ENCODE results near the gene PACSIN2. TPM values are rescaled to one million over a fixed set of nuclear protein-coding genes. Genes with fewer than 3 reads are reported as not detected.
A peak's percentile ranks its signal among the peaks of the same experiment; 100 is the strongest.

Gene PACSIN2
- total and polyA plus RNA-seq, 2 of the 13 experiments (the other 11 are each of a cell fraction or from before 2014, with no cell fraction given), result 54.1 to 68.8 TPM

- no peak for TF ChIP-seq DPF2 (CRISPR knock-in tag; IDR thresholded peaks at IDR 0.05; ENCODE audit: borderline replicate concordance, low read depth)
- TF ChIP-seq FLYWCH1 (CRISPR knock-in tag; IDR thresholded peaks at IDR 0.05), result no peak
- peak; percentile 88 for TF ChIP-seq HOXA5 (CRISPR knock-in tag; IDR thresholded peaks at IDR 0.05)
- TF ChIP-seq PAXIP1 (CRISPR knock-in tag; conservative IDR thresholded peaks at IDR 0.05), result 0 out of 2 replicates have a peak, but pooled peaks have one; percentile 25
- peak; percentile 30 for TF ChIP-seq TBL1XR1 (IDR thresholded peaks at IDR 0.05; ENCODE audit: borderline replicate concordance, low read length, partially characterized antibody)
- 0 out of 2 replicates have a peak, but pooled peaks have one; percentile 45 for TF ChIP-seq IRF2 (CRISPR knock-in tag; IDR thresholded peaks at IDR 0.05)
- peak; percentile 78; the same call in 1 of the 2 replicates for TF ChIP-seq TSC22D2 (CRISPR knock-in tag; IDR thresholded peaks at IDR 0.05; ENCODE audit: borderline replicate concordance)
- TF ChIP-seq ERF (CRISPR knock-in tag; IDR thresholded peaks at IDR 0.05), result peak; percentile 93
- TF ChIP-seq ZNF777 (CRISPR knock-in tag; IDR thresholded peaks at IDR 0.05), result peak; percentile 11; the same call in 1 of the 2 replicates
- TF ChIP-seq GZF1 (CRISPR knock-in tag; IDR thresholded peaks at IDR 0.05), result peak; percentile 69; the same call in 1 of the 2 replicates
- peak; percentile 97 for TF ChIP-seq NFYB (CRISPR knock-in tag; IDR thresholded peaks at IDR 0.05)
- peak; percentile 56; the same call in 1 of the 2 replicates for TF ChIP-seq HOXD1 (CRISPR knock-in tag; IDR thresholded peaks at IDR 0.05)
- TF ChIP-seq ZNF10 (CRISPR knock-in tag; IDR thresholded peaks at IDR 0.05; ENCODE audit: borderline replicate concordance, low read depth), result no peak
- TF ChIP-seq ZNF280B (CRISPR knock-in tag; IDR thresholded peaks at IDR 0.05; ENCODE audit: borderline replicate concordance), result peak; percentile 57; the same call in 1 of the 2 replicates
- no peak; the same call in 1 of the 2 replicates for TF ChIP-seq ZHX1 (CRISPR knock-in tag; IDR thresholded peaks at IDR 0.05; ENCODE audit: low read depth)
- TF ChIP-seq SALL2 (CRISPR knock-in tag; IDR thresholded peaks at IDR 0.05), result peak; percentile 77; the same call in 1 of the 2 replicates
- no peak for TF ChIP-seq SNAI1 (CRISPR knock-in tag; IDR thresholded peaks at IDR 0.05; ENCODE audit: borderline replicate concordance)
Measured at GRCh38 chr22:43014869-43015676, at the start of gene PACSIN2 (continued).
